G401 (cell line): Measurements from ENCODE around the gene NKAIN1. TPM values are rescaled to one million over a fixed set of nuclear protein-coding genes. Genes with fewer than 3 reads are reported as not detected.

Source experiments
- DNase-seq: peaks from one replicate; pipeline ENCODE4 v3.0.0-alpha.2; 2015; ENCODE audit warnings: low spot score
- in situ Hi-C: cut with HindIII; loops from 2 replicates; pipeline ENCODE4 v1.10.0; 2016; ENCODE audit warnings: low sequenced_read_pairs, mixed read lengths
- total RNA-seq: library from RNA; depleted of rRNA; stranded (reverse); fragments of >200 nt; shearing (Covaris generic); gene quantifications from 2 replicates; pipeline ENCODE4 v1.2.3, GENCODE V29; 2014; rRNA removed

The NKAIN1 gene
- total RNA-seq, 1 experiment from 2014 or later: 3.6 TPM

DNA sequence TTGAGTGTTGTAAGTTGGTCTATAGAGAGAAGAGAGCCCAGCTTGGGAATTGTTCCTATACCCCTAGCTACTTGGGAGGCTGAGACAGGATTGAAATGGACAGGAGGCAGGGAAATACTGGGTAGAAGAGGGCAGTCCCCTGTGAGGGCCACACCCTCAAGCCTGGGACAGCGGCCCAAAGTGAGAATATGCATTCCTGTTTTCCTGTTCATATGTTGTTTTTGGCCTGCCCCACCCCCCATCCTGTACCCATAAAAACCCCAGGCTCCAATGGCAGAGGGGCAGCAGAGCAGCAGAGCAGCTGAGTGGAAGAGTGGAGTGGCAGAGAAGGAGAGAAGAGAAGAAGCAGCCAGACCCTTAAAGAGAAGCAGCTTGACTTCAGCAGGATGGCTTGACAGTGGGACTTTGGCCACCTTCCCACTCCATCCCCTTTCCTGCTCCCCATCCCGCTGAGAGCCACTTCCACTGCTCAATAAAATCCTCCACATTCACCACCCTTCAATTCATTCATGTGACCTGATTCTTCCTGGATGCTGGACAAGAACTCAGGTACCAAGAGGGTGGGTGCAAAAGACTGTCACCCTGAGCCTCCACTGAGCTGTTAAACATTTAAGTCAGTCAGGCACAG lies 103.6 kb downstream of the NKAIN1 start:
- DNase-seq: no peak
- in situ Hi-C loops: no loop called here

DNA sequence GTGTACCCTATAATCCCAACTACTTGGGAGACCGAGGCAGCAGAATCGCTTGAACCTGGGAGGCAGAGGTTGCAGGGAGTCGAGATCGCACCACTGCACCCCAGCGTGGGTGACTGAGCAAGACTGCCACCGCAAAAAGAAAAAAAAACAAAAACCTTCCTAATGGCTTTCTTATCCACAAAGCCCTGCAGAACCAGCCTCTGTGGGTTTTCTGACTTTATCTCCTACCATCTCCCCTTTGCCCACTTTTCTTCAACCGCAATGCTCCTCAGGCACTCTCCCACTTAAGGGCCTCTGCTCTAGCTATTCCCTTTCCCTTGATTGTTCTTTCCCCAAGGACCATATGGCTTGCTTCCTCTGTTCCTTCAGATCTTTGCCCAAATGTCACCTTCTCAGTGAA lies 106.3 kb downstream of the NKAIN1 start:
- in situ Hi-C loops: no loop called here
- no peak for DNase-seq

Other genes starting within 250 kb of the NKAIN1 start
- gene PUM1, start 174.2 kb downstream of the NKAIN1 start, total RNA-seq: 43.0 and 64.4 TPM in 2 replicates
- 269 and 326 TPM in 2 replicates for gene SNRNP40, start 56.9 kb upstream of the NKAIN1 start, total RNA-seq
- gene ZCCHC17, start 57.1 kb upstream of the NKAIN1 start, total RNA-seq: 70.6 and 83.8 TPM in 2 replicates
- 0.25 TPM in 1 of 2 replicates, not detected in the other for gene FABP3, start 133.2 kb upstream of the NKAIN1 start, total RNA-seq
- gene SERINC2, start 173.3 kb upstream of the NKAIN1 start, total RNA-seq: 12.9 and 15.6 TPM in 2 replicates